ENCODE data around the gene MKI67. TPM values are rescaled to one million over a fixed set of nuclear protein-coding genes. Genes with fewer than 3 reads are reported as not detected.

The MKI67 gene
- total RNA-seq, 2 donors from 2014 or later: 2.0 to 2.9 TPM

DNA sequence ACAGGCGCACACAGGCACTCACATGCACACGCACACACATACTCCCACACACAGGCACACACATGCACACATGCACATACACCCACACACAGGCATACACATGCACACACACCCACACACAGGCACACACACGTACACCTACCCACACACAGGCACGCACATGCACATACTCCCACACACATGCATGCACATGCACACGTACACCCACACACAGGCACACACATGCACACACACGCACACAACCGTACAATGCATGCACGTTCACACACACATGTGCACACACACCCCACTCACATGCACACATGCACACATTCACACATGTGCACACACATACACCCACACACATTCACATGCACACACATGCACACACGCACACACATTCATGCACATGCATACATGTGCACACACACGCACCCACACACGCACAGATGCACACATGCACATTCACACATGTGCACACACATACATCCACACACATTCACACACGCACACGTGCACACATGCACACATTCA, 59.3 kb downstream of the MKI67 start:
- 82% methylated on average over 13 of the region's 13 CpGs for WGBS

DNA sequence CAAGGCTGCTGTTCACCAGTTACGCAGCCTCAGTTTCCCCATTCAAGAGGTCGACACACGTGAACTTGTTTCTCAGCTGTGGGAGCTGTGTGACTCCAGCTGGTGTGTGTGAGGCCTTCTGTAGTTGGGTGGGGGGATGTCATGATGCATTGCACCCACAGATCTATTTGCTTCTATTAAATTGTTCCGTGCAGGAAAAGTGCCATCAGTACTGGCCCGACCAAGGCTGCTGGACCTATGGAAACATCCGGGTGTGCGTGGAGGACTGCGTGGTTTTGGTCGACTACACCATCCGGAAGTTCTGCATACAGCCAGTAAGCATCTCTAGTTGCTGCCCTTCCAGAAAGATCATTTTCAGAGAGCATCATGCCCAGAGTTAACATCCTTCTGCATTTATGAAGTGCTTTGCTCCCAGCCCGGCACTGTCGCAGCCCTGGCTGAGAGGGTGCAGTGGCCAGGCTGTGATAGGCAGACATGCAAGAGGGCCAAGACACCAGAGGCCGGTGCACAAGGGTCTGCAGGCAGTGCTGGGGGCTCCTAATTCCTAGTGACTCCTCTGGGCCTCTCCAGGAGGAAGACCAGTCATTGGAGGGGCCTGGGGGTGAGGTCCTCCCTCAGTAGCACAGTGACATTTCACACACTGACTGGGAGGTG, 60.2 kb downstream of the MKI67 start:
- H3K27me3 ChIP-seq (replicated peaks; ENCODE audit: insufficient read depth): no peaks in the 10 kb centered on the region
- no peak for TF ChIP-seq POLR2AphosphoS5 (IDR thresholded peaks at IDR 0.05)
- TF ChIP-seq, protein P1, sequence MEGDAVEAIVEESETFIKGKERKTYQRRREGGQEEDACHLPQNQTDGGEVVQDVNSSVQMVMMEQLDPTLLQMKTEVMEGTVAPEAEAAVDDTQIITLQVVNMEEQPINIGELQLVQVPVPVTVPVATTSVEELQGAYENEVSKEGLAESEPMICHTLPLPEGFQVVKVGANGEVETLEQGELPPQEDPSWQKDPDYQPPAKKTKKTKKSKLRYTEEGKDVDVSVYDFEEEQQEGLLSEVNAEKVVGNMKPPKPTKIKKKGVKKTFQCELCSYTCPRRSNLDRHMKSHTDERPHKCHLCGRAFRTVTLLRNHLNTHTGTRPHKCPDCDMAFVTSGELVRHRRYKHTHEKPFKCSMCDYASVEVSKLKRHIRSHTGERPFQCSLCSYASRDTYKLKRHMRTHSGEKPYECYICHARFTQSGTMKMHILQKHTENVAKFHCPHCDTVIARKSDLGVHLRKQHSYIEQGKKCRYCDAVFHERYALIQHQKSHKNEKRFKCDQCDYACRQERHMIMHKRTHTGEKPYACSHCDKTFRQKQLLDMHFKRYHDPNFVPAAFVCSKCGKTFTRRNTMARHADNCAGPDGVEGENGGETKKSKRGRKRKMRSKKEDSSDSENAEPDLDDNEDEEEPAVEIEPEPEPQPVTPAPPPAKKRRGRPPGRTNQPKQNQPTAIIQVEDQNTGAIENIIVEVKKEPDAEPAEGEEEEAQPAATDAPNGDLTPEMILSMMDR (IDR thresholded peaks at IDR 0.05): no peak
- no peak for TF ChIP-seq POLR2A (IDR thresholded peaks at IDR 0.05)
- 92% methylated on average over 13 of the region's 13 CpGs for WGBS
- H3K27ac ChIP-seq: no peak overlapping the region
- no peak for DNase-seq (ENCODE audit: low spot score)
- H3K4me3 ChIP-seq: no peak overlapping the region
- no peaks in the 10 kb centered on the region for H3K4me1 ChIP-seq (replicated peaks)
- H3K9me3 ChIP-seq: no peaks in the 10 kb centered on the region
- intact Hi-C loops (cut with DNase I): no loop called here
- peaks cover 0 to 8% of the 10 kb centered on the region in 2 donors for H3K36me3 ChIP-seq

More for the DNA sequence above, 59.3 kb downstream of the MKI67 start:
- TF ChIP-seq, protein P1 (IDR thresholded peaks at IDR 0.05): no peak
- TF ChIP-seq POLR2A (IDR thresholded peaks at IDR 0.05) (no peak), POLR2AphosphoS5 (IDR thresholded peaks at IDR 0.05) (no peak)
- peaks cover 0 to 8% of the 10 kb centered on the region in 2 donors for H3K36me3 ChIP-seq
- no peak overlapping the region for H3K4me3 ChIP-seq
- H3K27ac ChIP-seq: no peak overlapping the region
- H3K4me1 ChIP-seq (replicated peaks): no peaks in the 10 kb centered on the region
- intact Hi-C loops (cut with DNase I): no loop called here
- H3K27me3 ChIP-seq (replicated peaks; ENCODE audit: insufficient read depth): no peaks in the 10 kb centered on the region
- no peak for DNase-seq (ENCODE audit: low spot score)
- no peaks in the 10 kb centered on the region for H3K9me3 ChIP-seq

DNA sequence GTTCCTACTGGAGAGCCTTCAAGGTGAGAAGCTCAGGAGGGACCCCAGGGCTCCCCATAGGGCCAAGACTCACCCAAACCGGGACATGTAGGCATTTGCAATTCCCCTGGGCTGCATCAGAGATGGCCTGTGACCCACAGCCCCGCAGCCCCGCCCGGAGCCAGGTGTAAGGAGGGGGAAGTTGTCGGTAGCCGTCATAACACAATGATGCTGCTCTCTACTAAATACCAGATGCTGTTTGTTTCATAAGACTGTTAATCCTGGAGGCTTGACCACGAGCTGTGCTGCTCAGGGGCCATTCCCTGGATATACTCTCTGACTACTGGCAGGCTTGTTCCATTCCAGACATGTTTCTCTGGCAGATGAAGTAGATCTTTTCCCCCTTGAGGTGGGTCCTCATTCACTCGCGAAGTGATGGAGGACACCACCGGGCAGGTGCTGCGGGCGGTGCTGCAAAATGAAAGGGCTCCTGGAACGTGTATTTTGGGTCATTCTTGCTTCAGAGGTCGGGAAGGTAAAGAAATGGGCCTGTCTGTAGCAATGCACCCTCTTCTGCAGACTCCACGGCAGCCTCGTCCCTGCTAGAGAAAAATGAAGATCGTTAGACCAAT, 61.1 kb downstream of the MKI67 start:
- DNase-seq (ENCODE audit: low spot score): no peak
- TF ChIP-seq POLR2AphosphoS5 (IDR thresholded peaks at IDR 0.05) (no peak), POLR2A (IDR thresholded peaks at IDR 0.05) (no peak)
- TF ChIP-seq, protein P1 (IDR thresholded peaks at IDR 0.05): no peak

DNA sequence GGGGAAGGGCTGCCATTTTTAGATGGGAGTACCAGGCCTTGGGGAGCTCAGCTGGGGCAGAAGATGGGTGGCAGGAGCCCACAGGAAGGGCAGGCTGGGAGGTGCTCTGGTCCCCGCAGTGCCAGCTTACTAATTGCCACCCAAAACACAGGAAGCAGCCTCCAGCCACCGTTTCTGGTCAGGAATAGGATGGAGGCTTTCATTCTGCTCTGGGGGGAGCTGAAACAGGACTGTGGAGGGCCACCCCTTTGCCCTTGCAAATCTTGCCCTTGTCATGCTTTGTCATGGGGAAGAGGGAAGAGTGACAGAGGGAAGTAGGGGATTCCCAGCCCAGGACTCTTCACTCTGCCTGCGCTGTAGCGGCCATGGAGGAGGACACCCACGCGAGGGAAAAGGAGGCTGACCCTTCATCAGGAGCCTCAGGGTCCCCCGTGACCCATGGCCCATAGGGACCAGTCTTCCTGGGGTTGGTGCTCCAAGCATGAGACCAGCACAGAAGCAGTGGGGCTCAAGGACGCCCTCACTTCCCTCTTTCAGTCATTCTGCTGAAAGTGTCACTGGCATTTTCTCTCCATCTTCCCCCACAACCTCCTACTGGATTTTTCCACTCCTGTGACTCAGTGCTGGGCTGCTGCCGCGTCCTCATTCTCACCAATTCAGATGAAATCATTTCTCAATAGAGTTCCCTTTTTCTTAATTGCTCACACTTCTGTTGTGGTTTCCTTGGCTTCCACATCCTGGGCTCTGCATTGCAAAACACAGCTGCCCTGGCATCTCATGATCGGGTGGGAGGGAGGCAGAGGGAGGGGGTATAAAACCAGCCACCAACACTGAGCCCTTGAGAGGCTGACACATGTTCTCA, 61.9 kb downstream of the MKI67 start:
- Histone ChIP-seq H3K36me3 (no peaks in the 10 kb centered on the region), H3K9me3 (no peaks in the 10 kb centered on the region), H3K4me1 (replicated peaks) (no peaks in the 10 kb centered on the region), H3K4me3 (no peak overlapping the region), H3K27ac (peak overlapping the region in 1 of 2 donors; percentile 22), H3K27me3 (replicated peaks; ENCODE audit: insufficient read depth) (no peaks in the 10 kb centered on the region)
- 83% methylated on average over 11 of the region's 11 CpGs for WGBS
- intact Hi-C loops (cut with DNase I): no loop called here
- DNase-seq (ENCODE audit: low spot score): no peak
- TF ChIP-seq POLR2AphosphoS5 (IDR thresholded peaks at IDR 0.05) (no peak), POLR2A (IDR thresholded peaks at IDR 0.05) (no peak)
- TF ChIP-seq, protein P1 (IDR thresholded peaks at IDR 0.05): no peak

More for the DNA sequence above, 61.1 kb downstream of the MKI67 start:
- intact Hi-C loops (cut with DNase I): no loop called here
- no peak overlapping the region for H3K27ac ChIP-seq
- WGBS: 80% methylated on average over 17 of the region's 17 CpGs
- H3K4me1 ChIP-seq (replicated peaks): no peaks in the 10 kb centered on the region
- no peak overlapping the region for H3K4me3 ChIP-seq
- H3K9me3 ChIP-seq: no peaks in the 10 kb centered on the region
- no peaks in the 10 kb centered on the region for H3K36me3 ChIP-seq
- H3K27me3 ChIP-seq (replicated peaks; ENCODE audit: insufficient read depth): no peaks in the 10 kb centered on the region
